GM18858 (cell line): ENCODE results near the gene IQCB1.
"Not testable (repeated sequence)": the region's sequence is repeated elsewhere in the genome, so short reads cannot be mapped to it uniquely, and the experiment has no call there.

Experiments used
- ATAC-seq: cut with Tn5 transposase; IDR thresholded peaks from one replicate; pipeline ENCODE4 v1.9.1; 2021; ENCODE audit not compliant: unreplicated experiment

The IQCB1 gene

DNA sequence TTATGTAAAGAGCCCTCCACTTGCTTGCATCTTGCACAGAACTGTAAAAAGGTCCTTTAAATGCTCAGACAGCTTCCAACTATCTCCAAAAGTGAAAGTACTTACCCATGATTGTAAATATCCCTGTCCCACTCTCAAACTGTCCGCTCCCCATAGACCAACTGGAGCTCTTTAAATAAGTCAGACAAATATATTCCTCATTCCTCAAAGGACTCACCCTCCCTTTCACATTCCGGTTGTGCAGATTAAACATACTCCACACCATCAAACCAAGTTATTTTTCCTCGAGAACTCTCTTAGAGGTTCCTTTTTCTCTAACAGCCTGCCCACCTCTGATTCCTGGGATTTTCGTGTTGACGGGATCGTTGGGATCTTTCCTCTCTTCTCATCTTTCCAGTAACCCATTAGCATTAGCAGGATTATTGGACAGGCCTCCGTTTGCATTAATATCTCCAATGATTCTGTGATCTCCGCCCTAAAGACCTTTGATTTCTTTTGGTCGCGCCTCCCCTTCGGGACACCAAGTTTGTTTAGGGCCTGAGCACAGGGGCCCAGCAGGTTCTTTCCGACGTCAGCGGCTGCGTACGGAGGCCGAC lies 86.1 kb downstream of the IQCB1 start:
- peak; percentile 3 for ATAC-seq

DNA sequence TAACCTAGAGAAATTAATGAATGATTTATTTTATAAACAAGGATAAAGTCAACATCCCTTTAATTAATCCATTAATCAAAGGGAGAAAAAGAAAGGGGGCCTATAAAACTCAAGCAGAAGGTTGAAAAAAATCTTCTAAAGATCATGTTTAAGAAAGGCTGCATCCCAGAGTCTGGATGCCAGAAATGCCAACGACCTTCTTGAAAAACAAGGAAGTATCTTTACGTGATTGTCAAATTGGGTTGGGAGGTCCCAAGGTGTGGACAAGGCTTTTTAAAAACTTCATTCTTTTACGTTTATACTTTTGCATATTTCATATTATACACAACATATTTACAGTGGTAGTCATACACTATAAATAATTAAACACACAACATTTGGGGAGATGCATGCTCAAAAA lies 86.9 kb downstream of the IQCB1 start:
- ATAC-seq: no peak

DNA sequence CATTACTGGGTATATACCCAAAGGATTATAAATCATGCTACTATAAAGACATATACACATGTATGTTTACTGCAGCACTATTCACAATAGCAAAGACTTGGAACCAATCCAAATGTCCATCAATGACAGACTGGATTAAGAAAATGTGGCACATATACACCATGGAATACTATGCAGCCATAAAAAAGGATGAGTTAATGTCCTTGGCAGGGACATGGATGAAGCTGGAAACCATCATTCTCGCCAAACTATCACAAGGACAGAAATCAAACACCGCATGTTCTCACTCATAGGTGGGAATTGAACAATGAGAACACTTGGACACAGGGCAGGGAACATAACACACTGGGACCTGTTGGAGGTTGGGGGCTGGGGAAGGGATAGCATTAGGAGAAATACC lies 91.8 kb downstream of the IQCB1 start:
- ATAC-seq: not testable (repeated sequence)

DNA sequence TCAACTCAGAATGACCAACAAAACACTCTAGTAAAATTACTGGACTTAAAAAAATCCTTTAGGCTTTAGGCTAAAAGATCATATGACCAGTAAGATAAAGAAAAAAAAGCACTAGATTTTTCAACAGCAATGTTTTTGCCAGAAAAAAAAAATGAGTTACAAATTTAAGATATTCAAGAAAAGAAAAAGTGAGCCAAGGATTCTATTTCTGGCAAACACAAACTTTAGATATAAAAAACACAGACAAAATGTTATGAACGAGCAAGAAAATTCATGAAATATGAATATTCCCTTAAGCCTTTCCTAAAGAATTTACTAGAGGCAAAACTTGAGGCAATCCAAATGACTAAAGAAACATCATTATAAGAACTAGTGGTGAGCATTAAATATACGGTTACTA lies 94.0 kb downstream of the IQCB1 start:
- ATAC-seq: no peak

DNA sequence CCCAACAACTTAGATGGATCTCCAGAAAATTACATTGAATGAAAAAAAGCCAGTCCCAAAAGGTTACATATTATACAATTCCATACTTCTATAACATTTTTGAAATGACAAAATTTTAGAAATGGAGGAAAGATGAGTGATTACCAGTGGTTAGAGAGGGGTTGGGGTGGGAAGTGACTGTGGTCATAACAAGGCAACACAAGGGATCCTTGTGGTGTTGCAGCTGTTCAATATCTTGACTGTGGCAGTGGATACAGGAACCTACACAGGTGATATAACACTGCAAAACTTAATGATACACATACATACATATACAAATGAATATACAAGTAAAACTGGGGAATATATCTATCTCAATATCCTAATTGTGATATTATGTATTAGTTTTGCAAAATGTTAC lies 95.0 kb downstream of the IQCB1 start:
- no peak for ATAC-seq

DNA sequence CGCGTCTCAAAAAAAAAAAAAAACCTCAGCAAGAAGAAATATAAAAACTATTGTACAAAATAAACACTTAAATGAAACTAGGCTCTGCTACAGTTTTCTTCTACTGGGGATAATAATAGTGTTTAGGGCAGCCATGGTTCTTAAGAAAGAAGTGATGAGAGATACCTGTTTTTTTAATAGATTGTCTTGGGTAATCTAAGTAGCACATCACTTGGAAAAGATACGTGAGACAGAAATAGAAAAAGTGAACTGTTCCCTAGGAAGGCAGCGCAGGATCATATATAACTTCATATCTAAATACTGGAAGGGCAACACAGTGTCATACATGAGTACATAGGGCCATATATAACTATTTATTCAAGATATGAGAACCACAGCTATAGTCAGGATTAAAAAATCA lies 97.2 kb downstream of the IQCB1 start:
- no peak for ATAC-seq

DNA sequence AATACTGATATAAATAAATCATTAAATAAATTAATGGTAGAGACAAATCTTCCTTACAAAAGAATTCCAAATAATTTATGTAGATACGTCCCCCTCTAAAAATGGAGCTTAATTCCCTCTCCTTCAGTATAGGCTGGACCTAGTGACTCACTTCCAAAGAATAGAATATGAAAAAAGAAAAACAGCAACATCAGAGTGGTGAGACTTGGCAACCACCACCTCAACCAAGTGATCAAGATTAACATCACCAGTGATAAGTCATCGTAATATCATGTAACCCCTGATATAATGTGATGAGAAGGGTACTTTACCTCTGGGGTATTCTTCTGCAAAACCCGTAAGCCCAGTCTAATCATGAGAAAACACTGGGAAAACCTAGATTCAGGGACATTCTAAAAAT lies 98.7 kb downstream of the IQCB1 start:
- no peak for ATAC-seq

DNA sequence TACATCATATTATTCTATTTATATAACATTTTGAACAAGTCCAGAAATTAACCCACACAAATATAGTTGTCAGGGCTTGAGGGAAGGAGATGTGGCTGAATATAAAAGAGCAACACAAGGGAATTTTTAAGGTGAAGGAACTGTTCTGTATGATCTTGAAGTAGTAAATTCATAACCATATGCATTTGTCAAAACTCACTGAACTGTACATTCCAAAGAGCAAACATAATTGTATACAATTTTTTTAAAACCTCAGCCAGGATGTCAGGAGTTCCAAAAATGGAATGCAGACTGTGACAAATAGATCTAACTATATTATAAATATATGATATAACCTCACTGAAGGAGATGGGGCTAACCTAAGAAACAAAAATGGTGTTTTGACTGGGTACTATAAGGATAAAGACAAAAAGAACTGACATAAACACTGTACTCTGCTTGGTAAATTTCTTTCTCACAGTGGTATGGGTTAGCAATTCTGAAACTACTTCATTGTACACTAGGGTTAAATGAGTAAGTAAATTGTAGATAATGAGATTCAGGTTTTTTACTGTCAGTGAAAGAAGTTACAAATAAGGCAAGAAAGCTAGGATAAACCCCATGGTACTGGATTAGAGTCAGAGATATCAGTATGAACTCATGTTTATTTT lies 99.7 kb downstream of the IQCB1 start:
- ATAC-seq: peak; percentile 95

DNA sequence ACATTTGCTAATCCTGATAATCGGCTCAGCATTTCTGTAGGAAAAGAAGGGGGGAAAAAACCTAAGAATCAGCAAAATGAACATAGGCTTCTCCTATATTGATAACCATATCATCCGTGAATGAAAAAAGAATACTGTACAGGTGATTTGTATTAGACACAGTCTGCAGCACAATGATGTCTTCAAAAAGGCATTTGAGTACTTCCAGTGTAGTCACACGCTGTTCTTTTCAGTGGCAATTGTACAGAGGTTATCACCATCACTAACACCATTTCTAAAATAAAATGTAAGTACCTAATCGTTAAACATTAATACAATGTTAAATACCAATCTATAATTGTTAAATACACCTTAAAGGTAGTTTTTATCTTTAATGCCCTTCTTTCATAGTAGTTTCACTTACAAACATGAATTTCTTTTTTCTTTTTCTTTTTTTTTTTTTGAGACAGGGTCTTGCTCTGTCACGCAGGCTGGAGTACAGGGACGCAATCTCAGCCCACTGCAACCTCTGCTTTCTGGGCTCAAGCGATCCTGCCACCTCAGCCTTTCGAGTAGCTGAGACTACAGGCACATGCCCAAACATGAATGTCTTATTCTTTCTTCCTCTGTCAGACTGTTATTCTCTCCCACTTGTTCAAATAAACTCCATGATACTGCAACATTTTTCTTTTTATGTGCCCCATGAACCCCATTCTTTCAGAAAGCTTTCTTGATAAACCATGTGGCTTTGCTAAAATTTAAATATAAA lies 103.7 kb downstream of the IQCB1 start:
- no peak for ATAC-seq

DNA sequence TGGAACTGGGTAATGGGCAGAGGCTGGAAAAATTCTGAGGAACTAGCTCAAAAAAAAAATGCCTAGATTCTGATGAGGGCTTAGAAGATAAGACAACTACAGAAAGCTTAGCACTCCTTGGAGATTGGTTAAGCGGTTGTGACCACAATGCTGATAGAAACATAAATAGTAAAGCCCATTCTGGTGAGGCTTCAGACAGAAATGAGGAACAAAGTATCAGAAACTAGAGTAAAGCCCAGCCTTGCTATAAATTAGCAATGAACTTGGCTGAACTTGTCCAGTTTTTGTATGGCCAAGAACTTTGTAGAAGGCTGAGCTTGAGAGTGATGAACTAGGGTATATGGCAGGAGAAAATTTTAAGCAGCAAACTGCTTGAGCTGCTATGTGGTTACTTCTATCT lies 110.7 kb downstream of the IQCB1 start:
- ATAC-seq: peak; percentile 89

DNA sequence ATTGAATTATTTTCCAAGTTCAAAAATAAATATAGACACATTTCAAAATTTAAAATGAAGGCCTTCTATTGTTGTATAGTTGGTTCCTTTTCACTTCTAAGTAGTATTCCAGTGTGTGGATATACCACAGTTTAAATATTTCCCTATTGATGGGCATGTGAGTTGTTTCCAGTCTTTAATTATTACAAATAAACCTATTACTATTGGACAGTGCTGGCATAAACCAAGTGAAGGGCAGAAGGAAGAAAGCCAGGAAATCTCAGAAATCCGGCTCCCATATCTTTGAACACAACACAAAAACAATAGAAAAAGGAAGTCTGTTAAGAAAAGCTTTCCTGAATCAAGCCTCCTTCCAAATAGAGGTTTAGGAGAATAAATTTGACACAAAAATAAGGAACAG lies 111.4 kb downstream of the IQCB1 start:
- no peak for ATAC-seq

DNA sequence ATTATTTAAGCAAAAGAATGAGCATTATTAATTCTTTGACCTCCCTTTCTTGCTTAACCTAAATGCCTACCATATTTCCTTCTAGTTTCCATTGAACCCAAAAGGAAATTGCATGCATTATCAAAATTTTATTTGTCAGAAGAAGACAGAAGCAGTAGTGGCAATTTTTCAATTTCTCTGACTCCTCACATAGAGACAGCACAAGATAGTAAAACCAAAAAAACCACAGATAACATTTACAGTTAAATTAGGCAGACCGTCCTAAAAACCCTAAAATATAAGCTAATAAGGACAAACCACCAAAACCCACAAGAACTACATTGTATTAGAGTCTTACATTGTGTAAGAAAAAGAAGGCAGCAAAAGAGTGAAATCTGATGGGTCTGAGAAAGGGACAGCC lies 112.4 kb downstream of the IQCB1 start:
- ATAC-seq: no peak

DNA sequence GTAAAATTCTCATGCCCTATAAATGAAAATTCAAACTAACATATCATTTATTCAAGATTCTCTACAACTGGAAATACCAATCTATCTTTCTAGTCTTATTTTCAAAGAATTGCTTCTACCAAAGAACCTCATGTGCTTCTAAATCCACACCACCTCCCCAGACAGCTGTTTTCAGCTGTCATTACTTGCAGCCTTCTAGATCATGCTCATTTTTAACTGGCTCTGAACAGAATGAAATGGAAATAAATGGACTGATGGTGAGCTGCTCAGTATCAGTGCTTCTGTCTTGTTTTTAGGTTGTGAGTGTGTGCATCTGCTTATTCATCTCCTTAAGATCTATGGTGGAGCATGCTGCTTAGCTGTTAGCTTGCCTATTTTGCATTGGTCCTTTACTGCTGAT lies 114.7 kb downstream of the IQCB1 start:
- no peak for ATAC-seq
